Measurements from ENCODE around the gene KIF5B.
"Not testable (repeated sequence)": the region's sequence is repeated elsewhere in the genome, so short reads cannot be mapped to it uniquely, and the experiment has no call there.

The KIF5B gene

DNA sequence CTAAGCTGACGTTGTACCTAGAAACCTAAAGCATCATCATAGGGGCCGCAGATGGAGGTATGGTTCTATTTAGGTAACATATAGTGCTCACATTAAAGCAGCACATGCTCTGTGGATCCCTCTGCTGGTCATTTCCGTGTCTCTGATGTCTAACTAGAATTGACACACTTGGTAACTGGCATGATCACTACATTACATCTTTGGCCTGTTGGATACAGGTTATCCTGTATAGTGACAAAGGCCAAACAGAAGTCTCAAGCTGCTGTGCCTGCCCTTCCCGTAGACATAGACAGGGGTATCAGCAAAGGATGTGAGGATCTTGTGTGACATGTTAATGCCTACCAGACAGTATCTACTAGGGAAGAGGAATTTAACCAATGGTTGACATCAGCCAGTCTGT is 51.2 kb downstream of the KIF5B start:
- peak; percentile 20 for DNase-seq

GRCh38 chr10:32004161-32004591 is 52.0 kb downstream of the KIF5B start:
- no peak for DNase-seq

GRCh38 chr10:32002531-32002930 is 53.7 kb downstream of the KIF5B start:
- no peak for DNase-seq

DNA sequence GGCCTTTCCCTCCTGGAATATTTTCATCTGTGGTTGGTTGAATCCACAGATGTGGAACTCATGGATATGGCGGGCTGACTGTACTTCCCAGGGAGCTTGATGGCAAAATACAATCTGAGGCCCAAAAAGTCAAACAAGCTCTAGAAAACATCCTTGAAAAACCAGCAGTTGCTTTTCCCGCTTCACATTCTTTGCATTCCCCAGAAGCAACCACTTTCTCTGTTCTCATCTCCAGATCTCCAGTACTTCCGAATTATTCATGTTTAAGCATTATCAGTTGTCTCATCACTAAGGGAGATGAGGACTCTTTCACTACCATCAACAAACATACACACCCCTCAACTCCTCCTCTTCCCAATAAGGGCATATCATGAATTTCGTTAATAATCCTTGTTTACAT is 55.3 kb downstream of the KIF5B start:
- no peak for DNase-seq

- DNase-seq: no peak
Observed at GRCh38 chr10:31999836-32000235, 56.4 kb downstream of the KIF5B start.

DNA sequence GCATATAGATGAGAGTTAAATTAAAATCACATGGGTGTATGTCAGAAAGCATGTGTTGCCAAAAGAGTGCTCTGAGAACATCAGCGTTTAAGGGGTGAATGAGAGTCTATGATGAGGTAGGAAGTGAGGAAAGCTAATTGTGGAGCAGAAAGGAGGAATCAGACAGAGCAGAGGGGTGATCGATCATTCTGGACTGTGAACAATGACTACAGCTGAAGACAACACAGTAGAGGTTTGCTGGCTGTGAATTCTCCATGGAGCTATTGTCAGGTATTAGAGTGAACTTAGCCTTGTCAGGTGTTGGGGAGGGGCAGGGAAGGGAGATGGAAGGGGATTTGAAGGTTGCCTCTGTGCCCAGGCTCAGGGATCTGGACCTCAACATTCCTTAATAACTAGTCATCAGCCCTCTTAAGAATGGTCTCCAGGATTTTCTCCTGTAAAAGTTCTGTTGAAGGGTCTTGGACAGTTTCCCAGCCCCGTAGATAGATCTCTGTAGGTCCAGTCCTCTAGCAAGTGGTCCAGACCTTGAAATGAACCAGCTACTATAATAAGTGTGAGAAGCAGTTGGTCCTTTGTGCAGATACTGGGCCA is 57.1 kb downstream of the KIF5B start:
- no peak for DNase-seq

DNA sequence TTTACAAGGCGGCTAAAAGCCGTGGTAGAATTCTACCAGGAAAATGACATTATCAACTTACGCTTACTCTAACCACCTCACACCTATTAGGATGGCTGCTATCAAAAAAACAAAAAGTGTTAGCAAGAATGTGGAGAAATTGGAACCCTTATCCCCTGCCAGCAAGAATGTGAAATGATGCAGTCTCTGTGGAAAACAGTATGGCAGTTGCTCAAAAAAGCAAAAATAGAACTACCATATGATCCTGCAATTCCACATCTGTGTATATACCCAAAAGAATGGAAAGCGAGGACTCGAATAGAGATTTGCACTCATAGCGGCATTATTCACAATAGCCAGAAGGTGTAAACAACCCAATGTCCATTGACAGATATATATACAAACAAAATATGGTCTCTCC is 61.3 kb downstream of the KIF5B start:
- no peak for DNase-seq

GRCh38 chr10:31990937-31991336 is 65.3 kb downstream of the KIF5B start:
- no peak for DNase-seq

GRCh38 chr10:31987786-31988185 is 68.4 kb downstream of the KIF5B start:
- DNase-seq: not testable (repeated sequence)

DNA sequence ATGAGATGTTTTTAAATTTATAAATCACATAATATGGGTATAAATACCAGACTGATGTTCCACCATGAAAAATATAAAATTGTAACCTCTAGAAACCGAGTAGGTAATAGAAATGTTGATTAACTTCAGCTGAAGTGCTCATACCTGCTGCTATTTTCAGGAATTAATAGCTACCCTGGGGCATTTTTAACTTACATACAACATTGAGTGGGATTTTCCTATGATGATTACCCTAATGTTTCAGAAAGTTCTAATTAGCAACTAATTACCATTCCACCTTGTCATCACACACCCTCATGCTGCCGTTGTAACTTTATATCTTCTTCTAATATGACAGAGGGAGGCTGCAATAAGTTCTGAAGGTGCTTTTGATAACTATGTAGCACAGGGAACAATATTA is 74.1 kb downstream of the KIF5B start:
- DNase-seq: no peak

DNA sequence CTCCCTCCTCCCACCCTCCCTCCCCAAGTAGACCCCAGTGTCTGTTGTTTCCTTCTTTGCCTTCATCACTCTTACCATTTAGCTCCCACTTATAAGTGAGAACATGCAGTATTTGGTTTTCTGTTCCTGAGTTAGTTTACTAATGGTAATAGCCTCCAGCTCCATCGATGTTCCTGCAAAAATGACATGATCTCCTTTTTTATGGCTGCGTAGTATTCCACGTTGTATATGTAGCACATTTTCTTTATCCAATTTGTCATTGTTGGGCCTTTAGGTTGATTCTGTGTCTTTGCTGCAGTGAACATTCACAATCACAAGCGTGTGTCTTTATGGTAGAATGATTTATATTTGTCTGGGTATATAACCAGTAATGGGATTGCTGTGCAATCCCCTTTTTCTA is 75.8 kb downstream of the KIF5B start:
- DNase-seq: no peak

DNA sequence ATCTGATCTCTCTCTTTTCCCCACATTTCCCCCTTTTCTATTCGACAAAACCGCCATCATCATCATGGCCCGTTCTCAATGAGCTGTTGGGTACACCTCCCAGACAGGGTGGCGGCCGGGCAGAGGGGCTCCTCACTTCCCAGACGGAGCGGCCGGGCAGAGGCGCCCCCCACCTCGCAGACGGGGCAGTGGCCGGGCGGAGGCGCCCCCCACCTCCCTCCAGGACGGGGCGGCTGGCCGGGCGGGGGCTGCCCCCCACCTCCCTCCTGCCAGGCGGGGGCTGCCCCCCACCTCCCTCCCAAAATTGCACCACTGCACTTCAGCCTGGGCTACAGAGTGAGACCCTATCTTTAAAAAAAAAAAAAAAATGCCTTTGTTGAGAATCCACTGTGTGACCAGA is 77.2 kb downstream of the KIF5B start:
- not testable (repeated sequence) for DNase-seq

GRCh38 chr10:31978156-31978483 is 78.1 kb downstream of the KIF5B start:
- DNase-seq: no peak

DNA sequence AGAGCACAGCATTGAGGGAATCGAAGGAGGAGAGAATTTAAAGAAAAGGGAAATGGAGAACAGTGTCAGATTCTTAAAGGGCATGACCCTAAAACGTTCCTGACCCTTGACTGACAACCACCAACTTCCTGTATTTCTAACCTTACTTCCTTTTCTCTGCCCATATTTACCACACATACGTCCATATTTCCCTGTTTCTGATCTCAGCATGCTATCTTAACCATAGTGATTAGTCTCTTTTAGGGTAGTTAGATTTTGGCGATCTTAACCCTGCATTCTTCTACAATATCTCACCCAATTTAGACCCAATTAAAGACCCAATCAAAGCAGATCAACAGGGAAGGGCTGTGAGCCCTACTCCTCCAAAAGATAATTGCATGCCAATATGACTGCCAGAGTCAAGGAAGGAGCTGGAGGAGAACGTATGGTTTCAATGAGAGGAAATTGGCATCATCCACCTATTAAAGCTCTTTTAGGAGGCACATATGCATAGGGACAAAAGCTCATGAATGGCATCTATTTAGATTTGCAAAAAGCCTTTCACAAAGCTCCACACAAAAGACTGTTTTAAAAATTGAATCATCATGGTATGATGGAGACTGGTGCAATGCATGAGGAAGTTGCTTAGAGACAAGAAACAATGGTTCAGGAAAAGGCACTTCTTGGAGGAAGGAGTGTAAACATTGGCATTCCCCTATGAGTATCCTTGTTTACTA is 78.6 kb downstream of the KIF5B start:
- no peak for DNase-seq

DNA sequence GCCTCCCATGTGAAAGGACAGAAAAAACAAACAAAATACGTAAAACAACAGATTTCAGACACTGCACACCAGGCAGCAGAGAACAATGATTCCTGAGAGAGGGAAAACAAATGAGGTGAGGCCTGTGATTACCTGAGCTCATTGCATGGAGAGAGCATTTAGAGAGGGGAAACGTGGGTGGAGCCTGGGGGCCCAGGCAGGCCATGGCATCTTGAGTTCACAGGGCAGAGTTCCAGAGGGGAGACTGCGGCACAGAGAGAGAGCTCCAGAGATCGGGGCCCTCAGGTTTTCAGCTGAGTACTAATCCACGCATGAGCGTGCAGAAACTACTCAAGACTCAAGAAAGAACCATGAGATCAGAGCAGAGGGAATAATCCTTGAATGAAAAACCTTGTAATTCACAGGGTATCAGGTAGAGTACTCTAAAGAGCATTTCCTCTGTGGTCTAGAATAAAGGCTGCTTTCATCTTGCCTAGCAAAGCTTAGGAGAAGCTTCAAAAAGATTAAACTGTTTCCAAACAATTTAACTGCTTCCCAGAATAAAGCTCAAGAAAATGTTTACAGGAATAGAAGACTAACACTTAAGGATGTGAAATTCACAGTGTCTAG is 81.0 kb downstream of the KIF5B start:
- no peak for DNase-seq

- no peak for DNase-seq
Observed at GRCh38 chr10:31974434-31975124, 81.6 kb downstream of the KIF5B start.

GRCh38 chr10:31972519-31973041 is 83.6 kb downstream of the KIF5B start:
- no peak for DNase-seq

GRCh38 chr10:31969847-31970246 is 86.4 kb downstream of the KIF5B start:
- DNase-seq: not testable (repeated sequence)

- no peak for DNase-seq
Observed at GRCh38 chr10:31963589-31963980, 92.6 kb downstream of the KIF5B start.

DNA sequence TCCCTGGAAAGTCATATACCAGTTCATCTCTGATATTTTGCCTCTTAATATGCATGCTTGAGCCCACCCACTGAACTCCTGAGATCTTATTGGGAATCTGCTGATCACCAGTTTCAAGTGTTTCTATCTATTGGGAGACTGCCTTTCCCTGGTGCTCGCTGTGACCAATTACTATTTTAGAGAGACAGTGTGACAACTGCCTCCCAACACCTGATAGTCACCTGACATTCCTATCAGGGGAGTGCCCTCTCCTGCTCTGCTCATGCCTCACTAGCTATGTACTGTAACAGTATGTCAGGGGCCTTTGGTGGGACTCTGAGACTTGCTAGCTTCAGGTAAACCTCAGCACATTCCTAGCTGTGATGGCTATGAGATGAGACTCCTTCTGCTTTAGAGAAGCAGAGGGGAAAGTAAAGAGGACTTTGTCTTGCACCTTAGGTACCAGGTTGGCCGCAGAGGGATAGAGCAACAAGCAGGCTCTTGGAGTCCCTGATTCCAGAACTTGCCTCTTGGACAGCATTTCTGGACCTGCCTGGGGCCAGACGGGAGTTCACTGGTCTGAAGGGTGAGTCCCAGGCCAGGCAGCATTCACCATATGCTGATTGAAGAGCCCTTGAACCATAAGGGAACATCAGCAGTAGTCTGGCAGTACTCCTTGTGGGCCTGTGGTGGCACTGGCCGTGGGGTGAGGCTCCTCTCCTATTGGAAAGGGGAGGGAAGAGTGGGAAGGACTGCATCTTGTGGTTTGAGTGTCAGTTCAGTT is 93.2 kb downstream of the KIF5B start:
- no peak for DNase-seq

GRCh38 chr10:31961277-31962074 is 94.7 kb downstream of the KIF5B start:
- DNase-seq: no peak
